ENCODE data around the gene COL1A2. TPM values are rescaled to one million over a fixed set of nuclear protein-coding genes. Genes with fewer than 3 reads are reported as not detected.

The COL1A2 gene
- total RNA-seq: 100 to 1,000 TPM; 109 to 374 (median 242) TPM

DNA sequence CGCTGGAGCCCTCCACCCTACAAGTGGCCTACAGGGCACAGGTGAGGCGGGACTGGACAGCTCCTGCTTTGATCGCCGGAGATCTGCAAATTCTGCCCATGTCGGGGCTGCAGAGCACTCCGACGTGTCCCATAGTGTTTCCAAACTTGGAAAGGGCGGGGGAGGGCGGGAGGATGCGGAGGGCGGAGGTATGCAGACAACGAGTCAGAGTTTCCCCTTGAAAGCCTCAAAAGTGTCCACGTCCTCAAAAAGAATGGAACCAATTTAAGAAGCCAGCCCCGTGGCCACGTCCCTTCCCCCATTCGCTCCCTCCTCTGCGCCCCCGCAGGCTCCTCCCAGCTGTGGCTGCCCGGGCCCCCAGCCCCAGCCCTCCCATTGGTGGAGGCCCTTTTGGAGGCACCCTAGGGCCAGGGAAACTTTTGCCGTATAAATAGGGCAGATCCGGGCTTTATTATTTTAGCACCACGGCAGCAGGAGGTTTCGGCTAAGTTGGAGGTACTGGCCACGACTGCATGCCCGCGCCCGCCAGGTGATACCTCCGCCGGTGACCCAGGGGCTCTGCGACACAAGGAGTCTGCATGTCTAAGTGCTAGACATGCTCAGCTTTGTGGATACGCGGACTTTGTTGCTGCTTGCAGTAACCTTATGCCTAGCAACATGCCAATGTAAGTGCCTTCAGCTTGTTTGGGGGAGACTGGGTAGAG is at the start of gene COL1A2:
Gene COL1A2, plus strand, starts transcription at position 459 of the 704 bp plus-strand sequence. Its CDS starts 137 bp downstream, at position 596.
- TF ChIP-seq, protein P1, sequence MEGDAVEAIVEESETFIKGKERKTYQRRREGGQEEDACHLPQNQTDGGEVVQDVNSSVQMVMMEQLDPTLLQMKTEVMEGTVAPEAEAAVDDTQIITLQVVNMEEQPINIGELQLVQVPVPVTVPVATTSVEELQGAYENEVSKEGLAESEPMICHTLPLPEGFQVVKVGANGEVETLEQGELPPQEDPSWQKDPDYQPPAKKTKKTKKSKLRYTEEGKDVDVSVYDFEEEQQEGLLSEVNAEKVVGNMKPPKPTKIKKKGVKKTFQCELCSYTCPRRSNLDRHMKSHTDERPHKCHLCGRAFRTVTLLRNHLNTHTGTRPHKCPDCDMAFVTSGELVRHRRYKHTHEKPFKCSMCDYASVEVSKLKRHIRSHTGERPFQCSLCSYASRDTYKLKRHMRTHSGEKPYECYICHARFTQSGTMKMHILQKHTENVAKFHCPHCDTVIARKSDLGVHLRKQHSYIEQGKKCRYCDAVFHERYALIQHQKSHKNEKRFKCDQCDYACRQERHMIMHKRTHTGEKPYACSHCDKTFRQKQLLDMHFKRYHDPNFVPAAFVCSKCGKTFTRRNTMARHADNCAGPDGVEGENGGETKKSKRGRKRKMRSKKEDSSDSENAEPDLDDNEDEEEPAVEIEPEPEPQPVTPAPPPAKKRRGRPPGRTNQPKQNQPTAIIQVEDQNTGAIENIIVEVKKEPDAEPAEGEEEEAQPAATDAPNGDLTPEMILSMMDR (IDR thresholded peaks at IDR 0.05; ENCODE audit: low read depth): no peak

DNA sequence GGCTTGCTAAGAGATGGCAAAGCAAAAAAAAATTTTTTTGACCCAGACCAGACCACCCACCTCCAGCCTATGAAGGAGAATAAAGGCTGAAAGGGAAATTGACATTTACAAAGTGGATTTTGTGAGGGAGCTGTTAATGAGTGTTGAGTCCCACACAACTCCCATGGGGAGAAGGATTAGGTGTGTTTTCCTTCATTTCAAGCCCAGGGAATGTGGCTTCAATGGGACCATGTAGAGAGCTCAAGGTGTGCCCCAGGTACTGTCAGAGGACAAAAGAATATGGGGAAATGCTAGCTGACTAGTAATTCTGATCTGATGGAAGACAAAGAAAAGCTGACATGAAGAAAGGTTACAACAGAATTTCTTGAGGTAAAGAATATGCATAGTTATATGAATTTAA is 48.8 kb upstream of the COL1A2 start:
- TF ChIP-seq, protein P1 (IDR thresholded peaks at IDR 0.05; ENCODE audit: low read depth): no peak

DNA sequence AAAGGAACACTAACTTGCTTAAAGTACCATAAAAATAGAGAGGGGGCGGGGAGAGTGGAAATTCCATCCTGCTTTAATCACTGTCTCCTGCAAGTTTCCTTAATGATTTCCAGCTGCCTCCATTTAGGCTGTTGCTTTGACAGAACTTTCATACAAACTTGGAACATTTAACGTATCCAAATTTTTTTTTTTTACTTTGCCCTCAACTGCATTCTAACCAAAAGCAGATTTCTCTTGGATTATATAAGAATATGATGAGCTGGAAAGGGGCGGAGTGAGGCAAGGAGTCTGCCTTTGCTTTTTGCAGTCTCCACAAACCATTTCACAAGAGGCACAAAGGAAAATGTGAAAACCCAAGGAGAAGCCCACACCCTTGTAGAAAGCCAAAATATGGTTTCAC is 46.6 kb upstream of the COL1A2 start:
- TF ChIP-seq, protein P1 (IDR thresholded peaks at IDR 0.05; ENCODE audit: low read depth): no peak

DNA sequence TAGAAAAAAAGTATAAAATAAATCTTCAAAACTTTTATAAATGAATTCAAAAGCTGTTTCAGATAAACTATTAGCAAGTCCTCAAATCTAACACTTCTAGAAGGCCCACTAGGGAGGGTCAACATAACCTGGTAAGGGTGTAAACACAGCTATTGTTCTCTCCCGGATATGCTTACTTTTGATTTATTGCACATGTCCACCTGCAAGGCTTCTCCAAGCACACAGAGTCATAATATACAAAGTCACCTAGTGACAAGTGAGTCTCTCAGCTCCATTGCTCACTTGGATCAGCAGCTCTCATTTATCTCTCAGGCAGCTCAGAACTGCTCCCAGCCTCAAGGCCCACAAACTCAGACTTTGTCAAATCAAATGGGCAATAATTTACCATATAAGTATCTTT is 44.0 kb upstream of the COL1A2 start:
- TF ChIP-seq, protein P1 (IDR thresholded peaks at IDR 0.05; ENCODE audit: low read depth): no peak

DNA sequence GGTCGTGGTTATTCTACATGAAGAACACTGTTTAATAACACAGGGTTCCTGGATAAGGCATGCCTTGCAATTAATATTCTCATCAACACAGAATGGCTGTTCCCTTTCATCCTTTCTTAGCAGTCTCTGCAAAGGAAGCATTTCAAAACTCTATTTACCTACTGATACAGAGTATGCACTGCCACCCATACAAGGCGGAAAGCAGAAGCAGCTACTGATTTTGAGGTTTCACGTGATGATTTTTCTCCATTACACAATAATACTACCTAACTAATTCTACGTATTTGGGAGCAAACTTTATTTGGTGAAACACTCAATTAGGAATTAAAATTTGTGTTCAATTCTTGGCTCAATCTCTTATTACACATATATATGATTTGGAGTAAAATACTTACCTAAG is 43.0 kb upstream of the COL1A2 start:
- TF ChIP-seq, protein P1 (IDR thresholded peaks at IDR 0.05; ENCODE audit: low read depth): no peak

DNA sequence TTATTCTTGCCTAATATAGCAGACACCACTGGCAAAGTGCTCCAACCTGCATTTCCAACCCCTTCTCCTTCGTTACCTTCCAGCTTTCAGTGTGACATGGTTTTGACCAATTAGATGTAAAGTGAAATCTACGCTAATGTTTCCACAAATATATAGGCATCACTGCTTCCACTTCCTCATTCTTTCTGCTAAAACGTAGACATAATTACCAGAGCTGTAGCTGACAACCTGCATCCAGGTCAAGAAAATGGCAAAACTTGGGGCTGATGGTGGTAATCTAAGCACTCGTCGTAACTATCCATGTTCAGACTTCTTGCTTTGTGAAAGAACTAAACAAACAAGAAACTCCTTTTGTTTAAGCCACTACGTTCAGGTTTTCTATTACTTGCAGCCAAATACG is 41.8 kb upstream of the COL1A2 start:
- TF ChIP-seq, protein P1 (IDR thresholded peaks at IDR 0.05; ENCODE audit: low read depth): no peak

DNA sequence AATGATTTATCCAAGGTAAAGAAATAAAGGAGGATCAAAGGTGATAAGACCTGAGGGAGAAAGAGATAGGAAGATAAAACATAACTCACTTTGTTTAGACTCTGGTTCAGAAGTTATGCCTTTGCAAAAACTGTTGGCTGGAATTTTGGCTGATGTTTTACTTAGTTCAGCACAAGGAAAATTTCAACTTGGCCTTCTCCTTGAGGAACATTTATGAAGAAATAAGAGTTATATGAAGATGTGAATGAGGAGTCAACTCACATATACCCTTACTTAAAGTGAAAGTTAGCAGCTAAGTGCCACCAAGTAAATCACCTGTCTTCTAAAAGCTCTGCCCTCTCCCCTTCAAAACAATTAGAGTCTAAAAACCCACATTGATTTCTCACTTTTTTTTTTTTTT is 39.7 kb upstream of the COL1A2 start:
- TF ChIP-seq, protein P1 (IDR thresholded peaks at IDR 0.05; ENCODE audit: low read depth): no peak

All from subcutaneous adipose tissue (tissue), 4 donors.